Measurements from ENCODE around the gene MRPS18A.

DNA sequence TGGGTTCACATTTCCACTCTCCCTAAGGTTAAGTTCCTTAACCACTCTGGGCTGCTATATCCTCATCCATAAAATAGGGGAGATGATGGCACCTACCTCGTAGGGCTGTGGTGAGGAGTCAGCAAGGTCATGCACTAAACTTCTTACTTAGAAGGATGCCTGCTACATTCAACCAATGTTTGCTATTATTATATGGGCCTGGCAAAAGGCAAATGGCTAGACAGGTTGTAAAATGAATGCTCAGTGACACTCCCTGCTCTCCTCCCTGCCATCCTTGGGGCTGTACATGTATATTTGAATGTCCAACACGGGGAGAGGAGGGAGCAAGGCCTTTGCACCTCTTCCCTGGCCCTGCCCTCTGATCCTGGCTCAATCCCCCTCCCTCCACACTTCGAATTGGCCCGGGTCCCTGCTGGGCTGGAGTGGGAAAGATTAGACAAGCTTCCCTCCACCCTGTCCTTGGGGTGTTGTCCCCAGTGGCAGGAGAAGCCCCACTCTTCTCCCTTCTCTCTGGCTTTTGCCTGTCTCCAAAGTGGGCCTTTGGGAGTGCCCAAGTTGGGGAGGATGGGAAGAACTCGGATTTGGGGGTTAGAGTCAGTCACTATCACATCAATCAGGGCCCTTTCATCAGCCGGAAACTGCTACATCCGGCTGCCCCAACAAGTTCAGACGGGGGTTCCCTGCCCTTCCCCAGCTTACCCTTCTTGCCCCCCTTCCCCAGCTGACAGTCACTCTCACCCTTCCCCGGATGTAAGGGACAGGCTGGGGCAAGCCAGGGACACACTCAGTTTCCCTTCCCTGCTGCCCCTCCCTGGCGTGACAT is 46.1 kb upstream of the MRPS18A start:
- TF ChIP-seq CTCF (IDR thresholded peaks at IDR 0.05) (no peak), POLR2A (IDR thresholded peaks at IDR 0.05; ENCODE audit: low read depth) (no peak), POLR2AphosphoS5 (IDR thresholded peaks at IDR 0.05) (no peak), EP300 (IDR thresholded peaks at IDR 0.05) (no peak)
